Activated B cell treated with CpG ODN at 0.5 μM for 24 hours (primary cell): ENCODE results near the gene TGM6. TPM values are rescaled to one million over a fixed set of nuclear protein-coding genes. Genes with fewer than 3 reads are reported as not detected.

Experiments
- ATAC-seq: fragments of 200-7000 bp; cut with Tn5 transposase; one replicate; pipeline ENCODE4 v1.10.0; 2021; ENCODE audit warnings: low read depth, mild to moderate bottlenecking, moderate library complexity
- CTCF ChIA-PET: fragments of 350-600 bp; sonication (Branson Sonifier 250); formaldehyde crosslinking; loops from one replicate; lab custom pipeline; 2021; ENCODE audit warnings: antibody characterized with exemption; lab: Charles Lee
- POLR2A ChIA-PET: fragments of 350-600 bp; sonication (Branson Sonifier 250); formaldehyde crosslinking; loops from one replicate; lab custom pipeline; 2021; ENCODE audit warnings: antibody characterized with exemption; lab: Charles Lee
- DNase-seq: peaks from one replicate; pipeline ENCODE4 v3.0.0; 2022
- H3K27ac Mint-ChIP-seq: one replicate; pipeline ENCODE4 v1.8.0; 2020; ENCODE audit warnings: mixed read lengths
- H3K27me3 Mint-ChIP-seq: one replicate; pipeline ENCODE4 v1.8.0; 2021; ENCODE audit warnings: mixed read lengths
- H3K36me3 Mint-ChIP-seq: one replicate; pipeline ENCODE4 v1.8.0; 2021; ENCODE audit warnings: low read depth, mixed read lengths
- H3K4me1 Mint-ChIP-seq: one replicate; pipeline ENCODE4 v1.8.0; 2021; ENCODE audit warnings: mixed read lengths
- H3K4me3 Mint-ChIP-seq: one replicate; pipeline ENCODE4 v1.8.0; 2020; ENCODE audit warnings: mild to moderate bottlenecking, mixed read lengths
- H3K9me3 Mint-ChIP-seq: one replicate; pipeline ENCODE4 v1.8.0; 2020; ENCODE audit warnings: mixed read lengths
- CTCF ChIP-seq: fragments of 200-600 bp; IDR thresholded peaks from one replicate; pipeline ENCODE4 v1.8.0; 2022; ENCODE audit warnings: antibody characterized with exemption, mild to moderate bottlenecking
- intact Hi-C: fragments of 100-400 bp; cut with micrococcal nuclease; formaldehyde crosslinking; loops from one replicate; pipeline ENCODE4 v1.15.1; 2024
- total RNA-seq: library from RNA; stranded (reverse); gene quantifications from 2 replicates; pipeline ENCODE4 v1.2.3, GENCODE V29; 2022

The TGM6 gene
- total RNA-seq, 1 donor from 2014 or later, result not detected

GRCh38 chr20:2399390-2399789 is 18.7 kb downstream of the TGM6 start:
- Mint-ChIP-seq H3K9me3 (no peaks in the 10 kb centered on the region), H3K27ac (no peak overlapping the region), H3K4me1 (no peaks in the 10 kb centered on the region), H3K4me3 (no peak overlapping the region), H3K36me3 (no peaks in the 10 kb centered on the region), H3K27me3 (no peaks in the 10 kb centered on the region)
- ATAC-seq, result no peak
- no peak for DNase-seq
- POLR2A ChIA-PET, result no interaction called here
- intact Hi-C loops, result no loop called here
- no peak for TF ChIP-seq CTCF
- CTCF ChIA-PET, result no interaction called here

- no peak for ATAC-seq
- CTCF ChIA-PET, result no interaction called here
- no peaks in the 10 kb centered on the region for H3K4me1 Mint-ChIP-seq
- intact Hi-C loops, result no loop called here
- H3K27ac Mint-ChIP-seq, result no peak overlapping the region
- H3K36me3 Mint-ChIP-seq, result no peaks in the 10 kb centered on the region
- H3K9me3 Mint-ChIP-seq, result peaks cover 3% of the 10 kb centered on the region
- no peak for DNase-seq
- no peak overlapping the region for H3K4me3 Mint-ChIP-seq
- H3K27me3 Mint-ChIP-seq, result no peaks in the 10 kb centered on the region
- POLR2A ChIA-PET, result no interaction called here
- TF ChIP-seq CTCF, result no peak
These were observed 19.6 kb downstream of the TGM6 start for GRCh38 chr20:2400290-2400689.

GRCh38 chr20:2401527-2401926 is 20.8 kb downstream of the TGM6 start:
- no peak overlapping the region for H3K4me3 Mint-ChIP-seq
- intact Hi-C loops, result no loop called here
- no peak for TF ChIP-seq CTCF
- ChIA-PET CTCF (no interaction called here), POLR2A (no interaction called here)
- no peaks in the 10 kb centered on the region for H3K36me3 Mint-ChIP-seq
- ATAC-seq, result no peak
- H3K9me3 Mint-ChIP-seq, result peaks cover 3% of the 10 kb centered on the region
- DNase-seq, result no peak
- no peaks in the 10 kb centered on the region for H3K4me1 Mint-ChIP-seq
- no peak overlapping the region for H3K27ac Mint-ChIP-seq
- no peaks in the 10 kb centered on the region for H3K27me3 Mint-ChIP-seq

- H3K4me3 Mint-ChIP-seq, result no peak overlapping the region
- DNase-seq, result no peak
- CTCF ChIA-PET, result interaction anchor here (0.9 to 3.3 kb wide), 2 partner anchors 191 to 195 kb away, joined by 3 to 10 read pairs; no protein-coding TSS in a partner anchor
These were observed 21.7 kb downstream of the TGM6 start for GRCh38 chr20:2402271-2402980.

More at GRCh38 chr20:2402271-2402980, 21.7 kb downstream of the TGM6 start:
- Mint-ChIP-seq H3K4me1 (no peaks in the 10 kb centered on the region), H3K36me3 (no peaks in the 10 kb centered on the region), H3K27ac (no peak overlapping the region), H3K9me3 (peaks cover 3% of the 10 kb centered on the region), H3K27me3 (no peaks in the 10 kb centered on the region)
- ATAC-seq, result no peak
- intact Hi-C loops, result loop anchor here (1.0 kb wide), 1 partner anchor 195 kb away; no protein-coding TSS in a partner anchor
- no peak for TF ChIP-seq CTCF
- POLR2A ChIA-PET, result no interaction called here
